Hepatocyte (in vitro differentiated cells): ENCODE measurements around the gene ZC3H7B. TPM values are rescaled to one million over a fixed set of nuclear protein-coding genes. Genes with fewer than 3 reads are reported as not detected.
"Not testable (repeated sequence)": the region's sequence is repeated elsewhere in the genome, so short reads cannot be mapped to it uniquely, and the experiment has no call there.

Experiments used
- DNase-seq: peaks from one replicate; pipeline ENCODE4 v3.0.0-alpha.2; 2016; ENCODE audit warnings: low spot score
- H2AFZ ChIP-seq: fragments of 200-600 bp; sonication (generic); 2 replicates; pipeline ENCODE4 v1.6.0; 2016; ENCODE audit warnings: antibody characterized with exemption, mild to moderate bottlenecking
- H3K27ac ChIP-seq: fragments of 200-600 bp; sonication (generic); 2 replicates; pipeline ENCODE4 v1.5.1; 2016; ENCODE audit warnings: mild to moderate bottlenecking
- H3K27me3 ChIP-seq: fragments of 200-600 bp; sonication (generic); 2 replicates; pipeline ENCODE4 v1.6.1; 2016
- H3K36me3 ChIP-seq: fragments of 200-600 bp; sonication (generic); replicated peaks from 2 replicates; pipeline ENCODE4 v1.5.1; 2016; ENCODE audit warnings: low read depth; ENCODE audit not compliant: insufficient read depth
- H3K4me1 ChIP-seq: fragments of 200-600 bp; sonication (generic); 2 replicates; pipeline ENCODE4 v1.5.1; 2016; ENCODE audit warnings: mild to moderate bottlenecking, moderate library complexity; ENCODE audit not compliant: insufficient read depth
- H3K4me2 ChIP-seq: fragments of 200-600 bp; sonication (generic); 2 replicates; pipeline ENCODE4 v1.6.0; 2016
- H3K4me3 ChIP-seq: fragments of 200-600 bp; sonication (generic); 2 replicates; pipeline ENCODE4 v1.5.1; 2016; ENCODE audit warnings: mild to moderate bottlenecking
- H3K79me2 ChIP-seq: fragments of 200-600 bp; sonication (generic); 2 replicates; pipeline ENCODE4 v1.6.0; 2017; ENCODE audit warnings: mild to moderate bottlenecking
- H3K9me2 ChIP-seq: fragments of 200-600 bp; sonication (generic); replicated peaks from 2 replicates; pipeline ENCODE4 v1.6.0; 2017; ENCODE audit warnings: mild to moderate bottlenecking; ENCODE audit not compliant: insufficient read depth
- H3K9me3 ChIP-seq: fragments of 200-600 bp; sonication (generic); 2 replicates; pipeline ENCODE4 v1.5.1; 2016; ENCODE audit warnings: low read depth, mild to moderate bottlenecking
- H4K20me1 ChIP-seq: fragments of 200-600 bp; sonication (generic); 2 replicates; pipeline ENCODE4 v1.6.0; 2016; ENCODE audit warnings: mild to moderate bottlenecking; ENCODE audit not compliant: insufficient read depth, poor library complexity, severe bottlenecking
- CTCF ChIP-seq: fragments of 200-600 bp; sonication (generic); IDR thresholded peaks from 2 replicates; pipeline ENCODE4 v1.5.1; 2016; ENCODE audit warnings: antibody characterized with exemption, mild to moderate bottlenecking; ENCODE audit not compliant: poor library complexity
- EZH2 ChIP-seq: fragments of 200-600 bp; sonication (generic); IDR thresholded peaks from 2 replicates; pipeline ENCODE4 v1.6.1; 2016; ENCODE audit warnings: antibody characterized with exemption, mild to moderate bottlenecking, borderline replicate concordance
- EZH2phosphoT487 ChIP-seq: fragments of 200-600 bp; sonication (generic); IDR thresholded peaks from one replicate; pipeline ENCODE4 v1.6.1; 2018; ENCODE audit warnings: antibody characterized with exemption, mild to moderate bottlenecking, low read depth, moderate library complexity; ENCODE audit not compliant: unreplicated experiment, severe bottlenecking
- WGBS: methylation state at CpG from one replicate; pipeline ENCODE4 v1.1.6; 2016; ENCODE audit warnings: low lambda C conversion rate; ENCODE audit errors: missing lambda C conversion rate; 5-methylcytosine and 5-hydroxymethylcytosine counted together
- polyA plus RNA-seq: library from polyadenylated mRNA; unstranded; fragments of >200 nt; fragmentation: Nextera tagmentation; extraction: Ambion mirVana; gene quantifications from 2 replicates; pipeline ENCODE4 v1.2.1, GENCODE V29; 2016
- total RNA-seq: library from RNA; depleted of rRNA; stranded (reverse); fragments of >200 nt; gene quantifications from 2 replicates; pipeline ENCODE4 v1.2.3, GENCODE V29; 2014

The ZC3H7B gene
- total and polyA plus RNA-seq, 2 experiments from 2014 or later, result 6.9 to 30.5 TPM

- DNase-seq, result no peak
- 87% methylated on average over 20 of the region's 20 CpGs for WGBS
- Histone ChIP-seq H3K27ac (no peak overlapping the region), H3K9me3 (no peaks in the 10 kb centered on the region), H3K9me2 (no peaks in the 10 kb centered on the region), H3K4me1 (no peaks in the 10 kb centered on the region), H4K20me1 (no peaks in the 10 kb centered on the region), H3K27me3 (no peaks in the 10 kb centered on the region), H2AFZ (no peak overlapping the region), H3K4me3 (no peak overlapping the region), H3K36me3 (no peaks in the 10 kb centered on the region), H3K4me2 (no peak overlapping the region), H3K79me2 (no peaks in the 10 kb centered on the region)
- no peak for TF ChIP-seq EZH2
- TF ChIP-seq CTCF, result no peak
- TF ChIP-seq EZH2phosphoT487, result no peak
Measured at GRCh38 chr22:41256254-41257253, 44.8 kb upstream of the ZC3H7B start.

DNA sequence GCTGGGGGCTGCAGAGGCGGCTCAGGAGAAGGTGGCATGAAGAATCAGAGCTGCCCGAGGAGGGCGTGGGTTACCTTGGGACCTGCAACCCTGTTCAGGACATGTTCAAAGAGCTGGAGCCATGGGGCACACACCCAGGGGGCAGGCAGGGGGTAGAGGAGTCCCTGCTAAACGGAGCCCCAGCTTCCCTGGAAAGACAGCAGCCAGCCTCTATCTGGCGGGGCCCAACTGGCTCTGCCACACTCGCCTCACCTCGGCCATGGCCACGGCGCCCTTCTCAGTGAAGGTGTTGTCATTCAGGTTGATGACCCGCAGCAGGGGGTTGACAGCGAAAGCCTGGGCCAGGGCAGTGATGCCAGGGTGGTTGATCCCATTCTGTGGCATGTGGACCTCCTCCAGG lies 43.6 kb upstream of the ZC3H7B start:
- H3K79me2 ChIP-seq, result no peaks in the 10 kb centered on the region
- no peak overlapping the region for H2AFZ ChIP-seq
- no peaks in the 10 kb centered on the region for H3K4me1 ChIP-seq
- H3K27ac ChIP-seq, result no peak overlapping the region
- no peak for TF ChIP-seq EZH2
- no peak for TF ChIP-seq EZH2phosphoT487
- TF ChIP-seq CTCF, result no peak
- H3K36me3 ChIP-seq, result no peaks in the 10 kb centered on the region
- no peak overlapping the region for H3K4me2 ChIP-seq
- H3K9me2 ChIP-seq, result no peaks in the 10 kb centered on the region
- no peaks in the 10 kb centered on the region for H3K9me3 ChIP-seq
- H4K20me1 ChIP-seq, result no peaks in the 10 kb centered on the region
- H3K27me3 ChIP-seq, result no peaks in the 10 kb centered on the region
- WGBS, result 94% methylated on average over 11 of the region's 11 CpGs
- H3K4me3 ChIP-seq, result no peak overlapping the region
- no peak for DNase-seq

DNA sequence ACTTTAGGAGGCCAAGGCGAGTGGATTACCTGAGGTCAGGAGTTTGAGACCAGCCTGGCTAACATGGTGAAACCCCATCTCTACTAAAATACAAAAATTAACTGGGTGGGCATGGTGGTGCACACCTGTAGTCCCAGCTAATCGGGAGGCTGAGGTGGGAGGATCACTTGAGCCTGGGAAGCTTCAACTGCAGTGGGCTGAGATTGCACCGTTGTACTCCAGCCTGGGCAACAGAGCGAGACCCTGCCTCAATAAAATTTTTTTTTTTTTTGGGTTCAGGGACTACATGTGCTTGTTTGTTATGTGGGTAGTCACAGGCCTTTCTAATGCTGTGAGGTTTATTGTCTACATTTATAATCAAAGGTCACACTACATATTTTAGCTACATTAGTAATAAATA lies 41.6 kb upstream of the ZC3H7B start:
- not testable (repeated sequence) for H3K4me3 ChIP-seq, DNase-seq, H3K4me1 ChIP-seq, H3K4me2 ChIP-seq, H3K9me3 ChIP-seq, H3K79me2 ChIP-seq, H3K27ac ChIP-seq, H3K27me3 ChIP-seq, H3K9me2 ChIP-seq, H4K20me1 ChIP-seq, H2AFZ ChIP-seq, H3K36me3 ChIP-seq
- WGBS, result 93% methylated on average over 4 of the region's 4 CpGs

GRCh38 chr22:41260871-41261270 lies 40.5 kb upstream of the ZC3H7B start:
- no peaks in the 10 kb centered on the region for H3K9me3 ChIP-seq
- WGBS, result 98% methylated on average over 7 of the region's 7 CpGs
- TF ChIP-seq EZH2 (no peak), EZH2phosphoT487 (no peak), CTCF (no peak)
- no peak overlapping the region for H3K4me2 ChIP-seq
- no peaks in the 10 kb centered on the region for H3K9me2 ChIP-seq
- no peak overlapping the region for H3K4me3 ChIP-seq
- H3K27me3 ChIP-seq, result no peaks in the 10 kb centered on the region
- DNase-seq, result no peak
- H3K36me3 ChIP-seq, result no peaks in the 10 kb centered on the region
- no peak overlapping the region for H3K27ac ChIP-seq
- no peak overlapping the region for H2AFZ ChIP-seq
- no peaks in the 10 kb centered on the region for H3K79me2 ChIP-seq
- H4K20me1 ChIP-seq, result no peaks in the 10 kb centered on the region
- no peaks in the 10 kb centered on the region for H3K4me1 ChIP-seq
